HG03342 (cell line): ENCODE data around the gene RBM34.

Source experiments
- ATAC-seq: cut with Tn5 transposase; IDR thresholded peaks from one replicate; pipeline ENCODE4 v1.9.1; 2021; ENCODE audit warnings: mild to moderate bottlenecking, moderate library complexity; ENCODE audit not compliant: unreplicated experiment

RBM34 gene

DNA sequence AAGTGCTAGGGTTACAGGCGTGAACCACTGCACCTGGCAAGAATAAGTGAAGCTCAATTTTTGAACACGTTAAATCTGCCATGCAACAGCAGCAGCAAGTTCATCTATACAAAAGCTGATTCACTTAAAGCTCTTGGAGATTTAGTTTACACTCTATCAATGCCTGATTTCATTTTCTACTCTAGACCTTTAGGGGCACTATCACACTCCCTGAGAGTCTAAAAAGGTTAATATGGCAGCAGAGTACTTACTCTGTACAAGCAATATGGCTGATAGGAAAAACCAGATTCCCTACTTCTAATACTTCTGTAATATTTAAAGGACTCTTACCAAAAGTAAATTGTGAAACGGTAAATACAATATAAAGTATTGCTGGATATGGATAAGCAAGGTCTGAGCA is 4.8 kb downstream of the RBM34 start:
- no peak for ATAC-seq

DNA sequence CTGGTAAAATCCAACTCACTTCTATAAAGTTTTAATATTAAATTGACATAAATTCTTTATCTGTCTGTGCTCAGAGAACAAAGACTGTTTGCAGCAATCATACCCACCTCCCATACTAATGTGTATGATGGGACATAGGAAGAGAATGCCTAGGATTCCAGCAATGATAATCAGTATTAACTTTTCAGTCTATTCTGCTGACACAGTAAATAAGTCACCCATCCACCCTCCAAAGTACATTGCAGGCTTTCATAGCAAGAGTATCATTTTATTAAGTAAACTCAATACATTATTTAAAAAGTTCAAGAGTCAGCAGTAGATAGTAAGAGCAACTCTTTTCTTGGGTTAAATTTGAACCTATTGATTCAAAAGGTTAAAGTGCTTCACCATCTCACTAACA is 8.8 kb downstream of the RBM34 start:
- ATAC-seq, result no peak

DNA sequence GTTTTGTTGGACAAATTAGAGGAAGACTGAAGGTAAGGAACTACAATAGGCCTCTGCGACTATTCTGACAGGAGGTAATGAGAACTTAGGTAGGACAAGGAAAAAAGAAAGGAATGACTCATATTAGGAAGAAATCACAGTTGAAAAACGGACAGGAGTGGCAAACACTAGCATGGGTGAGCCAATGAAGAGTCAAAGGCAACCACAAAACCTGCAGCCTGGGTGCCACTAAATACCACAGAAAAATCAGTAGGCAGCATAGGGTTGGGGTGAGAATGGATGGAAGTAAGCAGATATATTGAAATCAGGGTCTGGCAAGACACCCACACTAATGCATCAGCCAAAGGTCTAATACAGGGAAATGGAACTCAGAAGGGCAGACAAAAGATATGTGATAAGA is 10.0 kb downstream of the RBM34 start:
- no peak for ATAC-seq

- ATAC-seq, result no peak
These were observed 11.2 kb downstream of the RBM34 start for GRCh38 chr1:235149824-235150223.

DNA sequence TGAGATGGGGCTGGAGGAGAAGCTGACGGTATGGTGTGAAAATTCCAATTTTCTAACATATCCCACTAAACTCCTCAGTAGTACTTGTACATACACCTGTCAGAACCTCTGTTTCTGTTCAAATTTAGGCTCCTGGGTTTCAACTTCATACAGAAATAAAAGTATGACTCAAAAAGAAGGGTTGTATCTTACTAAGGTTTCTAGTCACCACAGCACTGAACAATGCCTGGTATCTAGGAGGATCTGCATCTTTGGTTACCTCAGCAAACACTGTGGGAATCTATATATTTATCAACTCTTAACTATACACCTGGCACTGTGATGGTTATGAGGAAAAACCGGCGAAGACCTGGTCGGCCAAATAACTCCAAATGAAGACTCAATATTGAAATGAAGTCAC is 13.8 kb downstream of the RBM34 start:
- no peak for ATAC-seq

- no peak for ATAC-seq
These were observed 15.4 kb downstream of the RBM34 start for GRCh38 chr1:235145639-235146038.

DNA sequence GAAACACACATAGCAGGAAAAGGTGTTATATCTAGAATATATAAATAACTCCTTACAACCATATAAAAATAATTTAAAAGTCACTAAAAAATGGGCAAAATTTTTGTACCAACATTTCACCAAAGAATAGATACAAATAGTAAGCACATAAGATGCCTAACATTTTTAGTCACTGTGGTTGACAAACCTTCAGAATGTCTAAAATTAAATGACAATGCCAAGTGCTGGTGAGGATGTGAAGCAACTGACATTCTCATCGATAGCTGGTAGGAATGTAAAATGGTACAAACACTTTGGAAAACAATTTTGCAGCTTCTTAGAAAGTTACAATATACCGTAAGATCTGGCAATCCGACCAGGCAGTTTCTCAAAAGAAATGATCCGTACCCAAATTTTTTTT is 18.1 kb downstream of the RBM34 start:
- ATAC-seq, result no peak

- no peak for ATAC-seq
These were observed 21.7 kb downstream of the RBM34 start for GRCh38 chr1:235139315-235139714.

GRCh38 chr1:235138821-235139220 is 22.2 kb downstream of the RBM34 start:
- ATAC-seq, result no peak

DNA sequence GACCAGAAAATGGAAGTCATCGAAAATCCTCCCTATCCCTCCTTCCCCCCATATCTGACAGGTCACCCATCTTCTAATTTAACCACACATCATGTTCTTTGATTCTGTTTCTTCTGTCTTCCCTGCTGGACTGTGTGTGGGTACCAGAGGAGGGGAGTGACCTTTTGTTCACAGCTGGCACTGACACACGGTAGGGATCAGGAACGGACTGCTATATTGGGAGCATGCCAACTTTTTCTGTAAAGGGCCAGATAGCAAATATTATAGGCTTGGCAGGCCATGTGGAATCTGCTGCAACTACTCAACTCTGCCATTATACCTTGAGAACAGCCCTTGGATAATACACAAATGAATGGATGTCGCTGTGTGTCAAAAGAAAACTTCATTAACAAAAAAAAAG is 24.9 kb downstream of the RBM34 start:
- ATAC-seq, result no peak

GRCh38 chr1:235134171-235134570 is 26.9 kb downstream of the RBM34 start:
- ATAC-seq, result no peak

DNA sequence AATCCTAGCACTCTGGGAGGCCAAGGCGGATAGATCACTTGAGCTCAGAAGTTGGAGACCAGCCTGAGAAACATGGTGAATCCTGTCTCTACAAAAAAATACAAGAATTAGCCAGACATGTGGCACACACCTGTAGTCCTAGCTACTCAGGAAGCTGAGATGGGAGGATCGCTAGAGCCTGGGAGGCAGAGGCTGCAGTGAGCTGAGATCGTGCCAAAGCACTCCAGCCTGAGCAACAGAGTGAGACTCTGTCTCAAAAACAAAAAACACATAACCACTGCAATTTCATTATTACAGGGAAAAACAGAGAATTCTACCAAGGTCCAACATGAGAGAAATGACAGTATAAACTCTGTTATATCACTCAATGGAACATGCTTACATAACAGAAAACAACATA is 28.0 kb downstream of the RBM34 start:
- no peak for ATAC-seq

DNA sequence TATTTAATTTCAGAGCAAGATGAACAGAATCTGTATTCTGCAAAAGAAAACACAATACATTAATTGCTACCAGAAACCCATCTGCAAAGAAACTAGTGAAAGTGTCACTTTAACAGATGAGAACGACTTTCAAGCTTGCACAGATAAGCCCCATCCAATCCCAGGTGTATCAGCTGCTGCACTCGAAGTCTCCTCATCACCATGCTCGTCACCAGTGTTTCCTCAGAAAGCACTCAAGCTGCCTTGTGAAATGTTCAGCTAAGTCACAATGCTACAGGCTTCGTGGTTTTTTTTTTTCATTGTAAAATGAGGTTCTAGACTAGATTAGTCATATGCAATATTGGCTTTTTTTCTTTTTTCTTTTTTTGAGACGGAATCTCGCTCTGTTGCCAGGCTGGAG is 29.1 kb downstream of the RBM34 start:
- no peak for ATAC-seq

GRCh38 chr1:235130766-235131270 is 30.2 kb downstream of the RBM34 start:
- no peak for ATAC-seq

GRCh38 chr1:235129774-235130570 is 31.1 kb downstream of the RBM34 start:
- no peak for ATAC-seq

DNA sequence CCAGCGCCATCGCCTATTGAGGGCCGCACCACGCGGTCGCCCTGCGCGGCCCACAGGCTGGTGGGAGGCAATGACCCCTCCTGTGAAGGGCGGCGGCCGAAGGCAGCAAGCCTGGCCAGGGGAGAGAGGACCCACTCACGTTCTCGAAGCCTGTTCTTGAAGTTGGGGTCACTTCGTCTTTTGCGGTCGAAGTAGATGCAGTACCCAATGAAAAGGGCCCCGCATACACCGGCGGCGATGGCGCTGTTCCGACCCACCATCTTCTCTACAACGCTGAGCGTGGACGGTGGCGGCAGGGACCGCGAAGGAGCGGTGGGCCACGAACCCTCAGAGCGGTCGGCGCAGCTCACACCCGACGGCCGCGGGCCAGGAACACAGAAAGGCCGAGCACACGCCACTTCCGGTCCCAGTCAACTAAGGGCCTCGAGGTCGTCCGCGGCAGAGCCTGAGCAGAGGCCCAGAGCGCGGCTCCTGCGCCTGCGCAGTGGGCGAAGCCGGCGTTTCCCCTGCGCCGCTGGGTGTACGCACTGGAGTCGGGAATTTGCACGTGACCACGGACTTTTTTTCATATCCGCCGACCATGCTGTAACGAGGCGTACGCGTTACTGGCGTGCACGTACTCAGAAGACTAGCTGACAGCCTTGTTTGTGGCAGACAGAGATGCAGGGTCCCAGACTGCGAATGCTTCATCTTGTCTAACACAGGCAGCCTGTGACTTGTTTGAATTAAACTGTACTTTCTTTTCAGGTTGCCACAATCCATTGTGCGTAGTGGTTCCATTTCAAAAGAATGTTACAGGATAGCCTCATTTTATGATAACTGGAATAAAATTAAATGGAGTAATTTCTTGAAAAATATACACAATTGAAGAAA is 32.4 kb downstream of the RBM34 start, which contains the start of gene TOMM20:
TOMM20 (minus strand) TSS at position 382 of the 873 bp plus-strand sequence; CDS start at position 260, 122 bp downstream.
- peak; percentile 95 for ATAC-seq

GRCh38 chr1:235127732-235128455 is 33.2 kb downstream of the RBM34 start:
- ATAC-seq, result no peak

GRCh38 chr1:235127203-235127602 is 33.8 kb downstream of the RBM34 start:
- no peak for ATAC-seq

GRCh38 chr1:235124665-235125064 is 36.4 kb downstream of the RBM34 start:
- ATAC-seq, result no peak

DNA sequence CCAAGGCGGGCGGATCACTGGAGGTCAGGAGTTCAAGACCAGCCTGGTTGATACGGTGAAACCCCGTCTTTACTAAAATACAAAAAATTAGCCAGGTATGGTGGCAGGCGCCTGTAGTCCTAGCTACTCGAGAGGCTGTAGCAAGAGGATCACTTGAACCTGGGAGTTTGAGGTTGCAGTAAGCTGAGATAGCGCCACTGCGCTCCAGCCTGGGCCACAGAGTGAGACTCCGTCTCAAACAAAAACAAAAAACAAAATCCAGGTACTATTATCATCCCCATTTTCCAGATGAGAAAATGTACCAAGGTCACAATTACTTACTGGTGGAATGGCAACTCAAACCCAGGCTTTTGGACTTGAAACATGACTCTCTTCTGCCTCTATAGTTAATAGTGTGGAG is 36.9 kb downstream of the RBM34 start:
- no peak for ATAC-seq

DNA sequence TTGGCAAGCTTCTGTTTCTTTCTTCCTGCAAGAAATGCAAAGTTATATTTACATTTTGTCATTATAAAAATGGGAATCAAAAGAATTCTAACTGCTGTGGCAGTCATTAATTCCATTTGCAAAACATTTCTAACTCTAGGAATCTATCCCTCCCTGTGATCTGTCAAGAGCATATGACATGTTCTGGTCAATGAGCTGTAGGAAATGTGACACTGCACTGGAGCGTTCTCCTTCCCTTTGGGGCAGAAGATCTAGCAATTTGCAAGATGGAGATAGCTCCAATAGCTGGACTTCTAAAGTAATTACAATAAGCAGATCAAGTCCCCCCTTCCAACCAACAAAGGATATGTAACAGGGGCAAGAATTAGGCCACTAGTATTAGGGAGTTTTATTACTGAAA is 38.7 kb downstream of the RBM34 start:
- no peak for ATAC-seq
